Measurements from ENCODE around the gene ITPKC. TPM values are rescaled to one million over a fixed set of nuclear protein-coding genes. Genes with fewer than 3 reads are reported as not detected.
A peak's percentile ranks its signal among the peaks of the same experiment; 100 is the strongest.

ITPKC gene
- total and polyA plus RNA-seq, 8 donors, result 10.2 to 25.6 (median 13.7) TPM

- DNase-seq, result peak in 2 of 4 donors; percentile 11 to 83
- peak overlapping the region; percentile 92 to 94 for H3K27ac ChIP-seq
- intact Hi-C loops (cut with DNase I), result no loop called here
These were observed 1.2 kb downstream of the ITPKC start for GRCh38 chr19:40717880-40718773.

GRCh38 chr19:40718774-40719391 is 2.0 kb downstream of the ITPKC start:
- peak; percentile 27 to 93 (median 78) for DNase-seq
- ATAC-seq, result peak; percentile 32

More at GRCh38 chr19:40717880-40718773, 1.2 kb downstream of the ITPKC start:
- Histone ChIP-seq H3K36me3 (peaks cover 0 to 16% of the 10 kb centered on the region in 2 donors), H3K27me3 (no peaks in the 10 kb centered on the region), H3K9me3 (no peaks in the 10 kb centered on the region), H3K4me3 (peak overlapping the region; percentile 61 to 91), H3K4me1 (peaks cover 39 to 86% of the 10 kb centered on the region in 2 donors)
- no peak for TF ChIP-seq CTCF (IDR thresholded peaks at IDR 0.05)
- no peak for ATAC-seq

GRCh38 chr19:40719414-40719894 is 2.5 kb downstream of the ITPKC start:
- DNase-seq (no peak), ATAC-seq (no peak)
- no peak for TF ChIP-seq CTCF (IDR thresholded peaks at IDR 0.05)
- H3K27me3 ChIP-seq, result no peaks in the 10 kb centered on the region
- peak overlapping the region; percentile 92 to 94 for H3K27ac ChIP-seq
- H3K4me1 ChIP-seq, result peaks cover 36 to 89% of the 10 kb centered on the region in 2 donors
- intact Hi-C loops (cut with DNase I), result no loop called here
- no peaks in the 10 kb centered on the region for H3K9me3 ChIP-seq
- H3K36me3 ChIP-seq, result peaks cover 0 to 26% of the 10 kb centered on the region in 2 donors
- H3K4me3 ChIP-seq, result peak overlapping the region; percentile 61 to 91

More at GRCh38 chr19:40718774-40719391, 2.0 kb downstream of the ITPKC start:
- H3K27me3 ChIP-seq, result no peaks in the 10 kb centered on the region
- peaks cover 0 to 21% of the 10 kb centered on the region in 2 donors for H3K36me3 ChIP-seq
- no peak for TF ChIP-seq CTCF (IDR thresholded peaks at IDR 0.05)
- intact Hi-C loops (cut with DNase I), result no loop called here
- H3K9me3 ChIP-seq, result no peaks in the 10 kb centered on the region
- peak overlapping the region; percentile 92 to 94 for H3K27ac ChIP-seq
- peak overlapping the region; percentile 61 to 91 for H3K4me3 ChIP-seq
- peaks cover 39 to 89% of the 10 kb centered on the region in 2 donors for H3K4me1 ChIP-seq

GRCh38 chr19:40721140-40721486 is 4.2 kb downstream of the ITPKC start:
- DNase-seq (no peak), ATAC-seq (no peak)
- peak overlapping the region; percentile 92 to 94 for H3K27ac ChIP-seq

More at GRCh38 chr19:40721140-40721486, 4.2 kb downstream of the ITPKC start:
- no peak for TF ChIP-seq CTCF (IDR thresholded peaks at IDR 0.05)
- Histone ChIP-seq H3K36me3 (peaks cover 0 to 43% of the 10 kb centered on the region in 2 donors), H3K4me1 (peaks cover 30 to 83% of the 10 kb centered on the region in 2 donors), H3K9me3 (no peaks in the 10 kb centered on the region), H3K27me3 (no peaks in the 10 kb centered on the region), H3K4me3 (peak overlapping the region in 1 of 2 donors; percentile 91)
- intact Hi-C loops (cut with DNase I), result no loop called here

Data from left lung (tissue), 10 donors.